PC-3 (cell line): ENCODE measurements around the gene STX18.

Experiments used
- CTCF ChIP-seq: fragments of 300-600 bp; sonication (generic); conservative IDR thresholded peaks from 2 replicates; pipeline ENCODE4 v1.5.1; 2017; ENCODE audit warnings: antibody characterized with exemption, low read depth, mild to moderate bottlenecking, low read length
- EZH2 ChIP-seq: fragments of 300-600 bp; sonication (generic); IDR thresholded peaks from one replicate; pipeline ENCODE4 v1.6.1; 2017; ENCODE audit warnings: antibody characterized with exemption, mild to moderate bottlenecking, low read length; ENCODE audit not compliant: unreplicated experiment

GRCh38 chr4:4390515-4391240, 151.2 kb downstream of the STX18 start:
- TF ChIP-seq CTCF (no peak), EZH2 (no peak)
